ENCODE measurements around the gene RMC1. TPM values are rescaled to one million over a fixed set of nuclear protein-coding genes. Genes with fewer than 3 reads are reported as not detected.
"Not testable (repeated sequence)": the region's sequence is repeated elsewhere in the genome, so short reads cannot be mapped to it uniquely, and the experiment has no call there.

Gene RMC1
- total RNA-seq, 2 experiments from 2014 or later, result 43.2 to 44.6 TPM

DNA sequence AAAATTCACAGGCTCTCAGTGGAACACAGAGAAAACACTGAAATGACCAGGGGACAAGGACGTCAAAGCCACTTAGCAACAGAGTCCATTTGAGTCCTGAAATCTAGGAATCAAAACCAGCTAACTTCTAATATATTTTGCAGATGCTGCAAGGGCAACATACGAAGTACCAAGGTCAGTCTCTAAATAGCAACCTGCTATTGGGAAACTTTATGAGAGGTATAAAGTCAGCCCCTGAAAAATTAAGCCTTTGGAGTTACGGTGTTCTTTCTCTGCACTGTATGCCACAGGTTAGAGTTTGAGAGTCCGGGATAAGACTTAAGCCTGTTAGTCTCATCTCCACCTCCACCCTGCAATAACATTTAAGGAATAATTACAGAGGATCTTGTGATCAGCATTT is 69.7 kb downstream of the RMC1 start:
- CTCF ChIA-PET, result interaction anchor here (1.6 kb wide), 1 partner anchor 13 kb away, joined by 5 read pairs; no protein-coding TSS in a partner anchor
- POLR2A ChIA-PET, result no interaction called here

DNA sequence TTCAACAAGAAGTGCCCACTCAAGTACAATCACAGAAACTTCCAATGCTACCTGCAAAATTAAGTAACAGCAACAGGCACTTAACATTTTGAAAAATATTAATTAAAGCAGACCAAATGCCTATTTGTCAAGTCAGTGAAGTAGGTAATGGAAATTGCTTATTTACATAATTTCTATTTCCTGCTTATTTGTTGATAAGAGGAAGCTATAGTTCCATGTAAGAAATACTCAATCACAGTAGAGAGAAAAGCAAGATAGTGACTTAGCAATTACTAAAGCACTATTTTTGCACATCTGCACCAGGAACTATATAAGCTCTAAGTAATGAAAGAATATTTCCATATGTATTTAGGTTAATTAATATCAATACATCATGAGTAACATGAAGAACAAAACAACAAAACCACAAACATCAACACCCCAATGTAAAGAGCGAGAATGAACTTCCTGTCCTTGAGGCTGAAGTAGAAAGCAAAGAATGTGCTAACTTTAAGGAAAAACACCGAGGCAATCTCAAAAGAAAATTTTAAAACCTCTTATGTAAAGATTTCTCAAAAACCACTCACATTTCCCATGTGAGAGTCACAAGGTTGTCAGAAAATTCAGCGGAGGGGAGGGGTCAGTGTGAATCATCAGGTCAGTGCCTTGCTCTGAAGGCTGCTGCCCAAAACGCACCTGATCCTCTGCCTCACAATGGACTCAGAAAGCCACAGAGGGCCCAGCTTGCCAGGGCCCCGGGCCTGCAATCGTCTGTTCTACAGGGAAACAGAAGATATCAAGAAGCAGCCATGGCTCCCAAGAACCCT is 70.5 kb downstream of the RMC1 start:
- ChIA-PET CTCF (interaction anchor here (1.6 kb wide), 1 partner anchor 12 kb away, joined by 5 read pairs; no protein-coding TSS in a partner anchor), POLR2A (interaction anchor here (0.7 to 1.2 kb wide), 2 partner anchors 12 to 53 kb away, joined by 3 to 4 read pairs; no protein-coding TSS in a partner anchor)

DNA sequence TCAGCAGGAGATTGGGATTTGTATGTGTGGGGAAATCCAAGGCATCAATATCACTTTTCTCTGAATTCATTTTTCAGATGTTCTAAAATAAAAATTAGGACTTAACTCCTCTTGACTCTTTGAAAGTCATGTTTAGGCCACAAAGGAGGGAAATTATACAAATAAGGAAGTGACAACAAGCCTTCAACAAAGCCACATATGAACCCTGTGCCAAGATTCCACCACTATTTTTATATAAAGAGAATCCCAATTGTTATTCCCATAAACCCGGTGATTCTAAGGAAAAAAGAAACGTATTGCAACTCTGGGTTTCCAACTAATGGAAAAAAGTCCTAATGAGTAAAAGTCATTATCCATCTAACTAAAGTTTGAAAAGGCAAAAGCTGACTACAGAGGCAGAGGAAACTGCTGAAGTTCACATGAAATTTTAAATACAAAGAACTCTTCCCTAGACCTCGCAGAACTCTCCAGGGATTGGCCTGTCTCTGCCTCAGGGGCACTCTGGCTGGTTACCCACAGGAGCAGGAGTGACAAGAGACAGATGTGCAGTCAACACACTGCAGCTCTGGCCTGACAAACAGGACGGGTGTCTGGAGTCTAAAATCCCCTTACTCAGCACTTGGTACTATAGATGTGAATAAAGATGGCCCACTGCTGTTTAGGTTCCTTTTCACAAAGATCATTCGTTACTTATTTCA is 71.4 kb downstream of the RMC1 start:
- ChIA-PET CTCF (no interaction called here), POLR2A (interaction anchor here (0.7 to 1.2 kb wide), 3 partner anchors 11 to 58 kb away, joined by 3 to 4 read pairs (median 3); no protein-coding TSS in a partner anchor)

DNA sequence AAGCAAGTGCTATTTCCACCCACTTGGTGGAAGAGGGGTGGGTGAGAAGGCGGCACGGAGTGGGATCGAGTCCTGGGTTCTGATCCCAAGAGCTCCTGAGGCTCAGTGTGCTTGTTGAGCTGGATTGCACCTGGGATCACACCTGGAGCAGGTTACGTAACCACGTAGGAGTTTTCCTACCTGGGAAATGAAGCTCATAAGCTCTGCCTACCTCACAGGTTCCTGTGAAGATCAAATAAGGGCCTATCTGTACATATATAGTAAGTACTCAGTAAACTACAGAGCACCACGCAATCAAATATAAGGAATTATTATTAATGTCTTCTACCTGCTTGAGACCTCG is 72.0 kb downstream of the RMC1 start:
- ChIA-PET POLR2A (interaction anchor here (1.0 kb wide), 1 partner anchor 59 kb away, joined by 3 read pairs; no protein-coding TSS in a partner anchor), CTCF (no interaction called here)

DNA sequence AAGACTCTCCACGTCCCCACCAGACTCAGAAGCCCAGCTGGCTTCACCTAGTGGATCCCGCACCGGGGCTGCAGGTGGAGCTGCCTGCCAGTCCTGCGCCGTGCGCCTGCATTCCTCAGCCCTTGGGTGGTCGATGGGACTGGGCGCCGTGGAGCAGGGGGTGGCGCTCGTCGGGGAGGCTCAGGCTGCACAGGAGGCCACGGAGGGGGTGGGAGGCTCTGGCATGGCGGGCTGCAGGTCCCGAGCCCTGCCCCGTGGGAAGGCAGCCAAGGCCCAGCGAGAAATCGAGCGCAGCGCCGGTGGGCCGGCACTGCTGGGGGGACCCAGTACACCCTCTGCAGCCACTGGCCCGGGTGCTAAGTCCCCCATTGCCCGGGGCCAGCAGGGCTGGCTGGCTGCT is 74.2 kb downstream of the RMC1 start:
- POLR2A ChIA-PET, CTCF ChIA-PET: not testable (repeated sequence)

GRCh38 chr18:23578067-23578701 is 74.9 kb downstream of the RMC1 start:
- ChIA-PET CTCF (no interaction called here), POLR2A (no interaction called here)

- POLR2A ChIA-PET, result no interaction called here
- CTCF ChIA-PET, result interaction anchor here (0.7 kb wide), 1 partner anchor 544 kb away, joined by 3 read pairs; no protein-coding TSS in a partner anchor
Measured at GRCh38 chr18:23578891-23579653, 75.8 kb downstream of the RMC1 start.

DNA sequence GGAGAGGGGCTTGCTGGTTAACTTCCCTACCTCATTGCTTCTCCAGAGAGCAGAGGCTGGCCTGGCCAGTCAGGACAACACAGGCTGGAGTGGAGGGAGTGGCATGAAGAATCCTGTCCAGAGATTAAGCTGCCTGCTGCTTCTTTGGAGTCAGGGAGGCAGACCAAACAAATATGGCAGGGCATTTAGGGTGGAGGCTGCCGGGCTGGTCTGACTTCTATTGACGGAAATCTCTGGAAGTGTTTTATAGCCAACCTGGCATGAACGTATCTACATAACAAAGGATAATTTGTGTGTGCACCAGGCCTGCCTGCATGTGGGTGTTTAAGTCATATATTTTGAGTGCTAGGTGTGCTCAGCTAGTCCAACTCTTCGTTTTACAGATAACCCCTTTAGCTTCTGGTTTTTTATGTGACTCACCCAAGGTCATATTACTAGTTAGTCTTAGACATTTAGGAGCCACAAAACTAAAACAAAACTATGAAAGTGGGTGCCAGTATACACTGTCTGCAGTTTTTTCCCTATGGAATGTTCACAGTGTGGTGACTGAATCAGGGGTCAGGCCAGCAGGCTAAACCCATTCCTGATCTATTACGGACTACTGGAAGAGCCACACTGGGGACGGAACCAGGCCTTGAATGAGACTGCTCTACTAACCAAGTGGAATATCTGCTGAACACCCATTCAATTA is 77.5 kb downstream of the RMC1 start:
- ChIA-PET CTCF (interaction anchor here (1.2 kb wide), 1 partner anchor 82 kb away, joined by 3 read pairs; no protein-coding TSS in a partner anchor), POLR2A (no interaction called here)

Other genes with a start within 250 kb of the RMC1 start
- 10 to 100 TPM; 60.0 to 67.7 TPM for gene RIOK3, start 50.2 kb upstream of the RMC1 start, total RNA-seq
- gene NPC1, start 83.0 kb downstream of the RMC1 start, total RNA-seq, result 10 to 100 TPM; 28.1 to 31.3 TPM
- gene ANKRD29, start 159.4 kb downstream of the RMC1 start, total RNA-seq, result not detected
- under 1 TPM; 0.04 to 0.17 TPM for gene LAMA3, start 185.9 kb downstream of the RMC1 start, total RNA-seq